NCI-H1436 treated with DMSO at 0.1 percent for 48 hours (cell line): ENCODE measurements around the gene SOCS2.
"Not testable (repeated sequence)": the region's sequence is repeated elsewhere in the genome, so short reads cannot be mapped to it uniquely, and the experiment has no call there.

Experiments
- DNase-seq: peaks from one replicate; lab custom pipeline; 2025; lab: John Stamatoyannopoulos, UW

The SOCS2 gene, protein sequence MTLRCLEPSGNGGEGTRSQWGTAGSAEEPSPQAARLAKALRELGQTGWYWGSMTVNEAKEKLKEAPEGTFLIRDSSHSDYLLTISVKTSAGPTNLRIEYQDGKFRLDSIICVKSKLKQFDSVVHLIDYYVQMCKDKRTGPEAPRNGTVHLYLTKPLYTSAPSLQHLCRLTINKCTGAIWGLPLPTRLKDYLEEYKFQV

DNA sequence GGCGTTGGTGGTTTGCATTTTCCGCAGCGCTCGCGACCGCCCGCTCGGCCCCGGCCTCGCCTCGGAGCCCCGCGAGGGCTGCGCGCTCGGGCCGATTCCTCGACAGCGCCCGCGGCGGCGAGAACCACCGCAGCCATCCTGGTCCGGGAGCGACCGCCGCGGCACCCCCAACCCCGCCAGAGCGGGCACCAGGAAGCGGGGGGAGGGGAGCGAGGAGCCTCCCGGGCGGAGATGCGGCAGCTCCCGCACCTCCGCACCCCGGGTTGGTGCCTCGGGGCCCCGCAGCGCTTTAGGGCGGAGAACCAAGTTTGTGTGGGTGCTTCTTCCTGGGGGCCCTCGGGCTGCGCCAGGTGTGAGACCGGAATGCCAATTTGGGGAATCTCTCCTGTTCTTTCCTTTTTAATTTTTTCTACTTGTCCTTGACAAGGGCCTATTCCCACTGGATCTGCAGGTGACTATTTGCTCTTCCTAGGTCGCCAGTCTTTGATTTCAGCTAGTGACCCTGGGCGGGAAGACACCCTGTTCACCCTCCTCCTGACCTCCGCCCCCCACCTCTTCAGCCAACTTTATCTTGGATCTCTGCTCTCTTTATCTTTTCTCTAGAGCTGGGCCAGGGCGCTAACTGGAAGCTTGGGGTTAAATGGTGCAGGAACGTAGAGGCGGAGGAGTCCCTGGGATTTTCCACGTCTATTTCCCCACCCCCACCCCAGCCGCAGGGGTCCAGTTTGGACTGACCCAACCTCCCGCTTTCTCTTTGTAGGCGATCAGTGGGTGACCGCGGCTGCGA, at the start of gene SOCS2:
Gene SOCS2 (plus strand): TSS at position 751 of the 787 bp plus-strand sequence. CDS start 223 bp downstream, outside the sequence.
- DNase-seq, result no peak

DNA sequence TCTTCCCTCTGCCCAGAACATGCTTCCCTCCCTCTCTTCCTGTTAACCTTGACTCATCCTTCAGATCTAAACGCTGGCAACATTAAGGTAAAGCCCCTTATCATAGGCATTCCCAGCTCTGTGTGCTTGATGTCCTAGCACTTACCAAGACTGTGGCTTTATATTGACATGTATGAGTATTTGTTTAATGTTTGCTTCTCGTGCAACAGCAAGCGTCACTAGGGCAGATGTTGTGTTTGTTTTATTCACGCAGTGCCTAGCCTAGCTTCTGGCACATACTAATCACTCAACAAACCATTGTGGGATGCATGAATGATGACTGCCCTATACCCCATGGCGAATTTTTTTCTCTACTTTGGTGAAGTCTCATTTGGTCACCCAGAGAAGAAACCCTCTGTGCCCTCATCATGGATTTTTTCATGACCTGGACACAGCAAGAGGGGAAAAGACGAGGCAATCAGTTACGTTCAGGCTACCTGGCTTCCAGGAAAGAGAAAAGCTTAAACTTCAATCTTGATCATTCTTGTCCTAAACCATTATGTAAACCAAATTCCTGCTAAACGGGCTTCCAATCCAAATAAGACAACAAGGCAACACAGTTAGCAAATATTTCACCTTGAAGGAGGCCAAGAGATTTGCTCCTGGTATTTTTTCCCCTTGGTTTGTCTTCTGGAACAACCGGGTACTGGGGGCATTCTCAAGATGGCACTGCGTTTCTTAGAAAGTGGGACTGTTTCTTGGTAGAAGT, 47.9 kb upstream of the SOCS2 start:
- no peak for DNase-seq

DNA sequence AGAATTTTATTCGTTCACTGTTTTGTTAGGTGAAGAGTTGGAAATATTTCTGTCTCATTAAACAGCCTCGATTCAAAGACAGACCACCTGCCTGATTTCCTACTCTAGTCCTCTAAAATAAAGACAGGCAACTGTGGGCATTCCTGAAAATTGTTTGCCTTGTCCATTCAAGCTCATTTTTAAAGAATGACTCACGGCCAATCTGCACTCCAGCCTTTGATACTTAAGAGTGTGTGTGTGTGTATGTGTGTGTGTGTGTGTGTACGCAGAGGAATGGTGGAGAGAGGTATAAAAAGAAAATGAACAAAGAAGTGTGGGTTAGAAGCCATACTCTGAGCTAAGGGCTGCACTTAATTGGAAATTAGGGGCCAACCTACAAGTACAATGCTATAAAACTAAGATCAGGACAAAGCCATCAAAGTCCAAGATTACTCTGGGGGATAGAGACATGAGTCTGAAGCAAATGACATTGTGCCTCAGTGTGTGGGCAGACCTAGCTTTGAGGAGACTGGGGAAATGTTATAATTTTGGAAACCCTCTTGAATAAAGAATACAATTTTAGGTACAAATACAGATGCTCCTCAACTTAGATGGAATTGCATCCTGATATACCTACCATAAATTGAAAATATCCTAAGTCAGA, 45.6 kb upstream of the SOCS2 start:
- no peak for DNase-seq

DNA sequence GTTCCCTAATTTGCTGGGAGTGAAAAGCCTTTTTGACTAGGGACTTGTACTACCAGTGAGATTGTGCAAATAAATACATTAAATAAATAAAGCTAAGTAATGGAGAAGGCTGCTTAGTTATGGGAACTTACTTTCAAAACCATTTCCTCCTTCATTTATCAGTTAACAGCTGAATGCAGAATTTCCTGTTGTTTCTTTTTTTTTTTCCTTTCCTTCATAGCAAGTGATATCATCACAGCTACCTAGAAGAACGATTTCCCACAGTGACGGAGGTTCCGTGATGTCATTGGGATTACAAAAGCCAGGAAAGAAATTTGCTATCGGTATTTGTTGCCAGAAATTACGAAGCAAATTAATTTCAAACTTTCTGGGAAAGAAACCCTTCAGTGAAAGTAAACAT, 42.1 kb upstream of the SOCS2 start:
- DNase-seq, result no peak

DNA sequence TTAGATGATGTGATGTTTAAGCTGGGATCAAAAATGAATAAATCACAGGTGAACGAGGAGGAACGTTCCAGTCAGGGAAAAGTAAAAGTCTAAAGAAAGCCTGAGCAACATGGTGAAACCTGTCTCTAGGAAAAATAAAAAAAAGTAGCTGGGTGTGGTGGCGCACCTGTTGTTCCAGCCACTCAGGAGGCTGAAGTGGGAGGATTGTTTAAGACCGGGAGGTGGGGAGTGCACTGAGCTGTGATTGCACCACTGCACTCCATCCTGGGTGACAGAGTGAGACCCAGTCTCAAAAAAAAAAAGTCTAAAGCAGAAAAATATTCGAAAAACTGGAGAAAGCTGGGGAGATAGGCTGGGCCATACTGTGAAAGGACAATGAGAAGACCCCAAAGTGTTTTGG, 39.2 kb upstream of the SOCS2 start:
- no peak for DNase-seq

DNA sequence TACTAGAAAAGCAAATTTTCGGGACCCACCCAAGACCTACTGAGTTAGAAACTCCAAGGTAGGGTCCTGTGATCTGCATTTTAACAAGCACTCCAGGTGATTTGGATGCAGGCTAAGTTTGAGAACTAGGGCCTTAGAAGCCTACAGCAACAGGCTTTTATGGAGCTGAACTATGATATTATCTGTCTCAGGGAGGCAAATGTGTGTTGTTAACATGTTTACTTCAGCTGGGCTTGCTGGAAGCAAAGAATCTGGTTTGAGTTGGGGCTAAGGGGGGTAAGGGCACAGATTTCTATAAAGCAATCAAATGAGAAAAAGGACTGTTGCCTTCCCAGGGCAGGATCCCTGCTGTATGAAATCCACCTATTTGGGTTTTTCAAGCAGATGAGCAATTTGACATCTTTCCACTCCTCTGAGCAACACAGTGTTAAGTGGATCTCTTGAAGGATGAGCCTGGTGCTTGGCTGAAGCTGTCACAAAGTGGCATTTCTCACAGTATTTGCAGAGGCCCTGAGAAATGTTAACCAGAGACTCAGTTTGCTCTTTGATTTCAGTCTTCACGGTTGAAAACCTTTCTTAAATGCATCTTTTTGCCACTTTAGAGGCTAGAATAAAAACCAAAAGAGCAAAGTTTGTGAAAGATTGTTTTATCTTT, 36.2 kb upstream of the SOCS2 start:
- DNase-seq, result no peak

DNA sequence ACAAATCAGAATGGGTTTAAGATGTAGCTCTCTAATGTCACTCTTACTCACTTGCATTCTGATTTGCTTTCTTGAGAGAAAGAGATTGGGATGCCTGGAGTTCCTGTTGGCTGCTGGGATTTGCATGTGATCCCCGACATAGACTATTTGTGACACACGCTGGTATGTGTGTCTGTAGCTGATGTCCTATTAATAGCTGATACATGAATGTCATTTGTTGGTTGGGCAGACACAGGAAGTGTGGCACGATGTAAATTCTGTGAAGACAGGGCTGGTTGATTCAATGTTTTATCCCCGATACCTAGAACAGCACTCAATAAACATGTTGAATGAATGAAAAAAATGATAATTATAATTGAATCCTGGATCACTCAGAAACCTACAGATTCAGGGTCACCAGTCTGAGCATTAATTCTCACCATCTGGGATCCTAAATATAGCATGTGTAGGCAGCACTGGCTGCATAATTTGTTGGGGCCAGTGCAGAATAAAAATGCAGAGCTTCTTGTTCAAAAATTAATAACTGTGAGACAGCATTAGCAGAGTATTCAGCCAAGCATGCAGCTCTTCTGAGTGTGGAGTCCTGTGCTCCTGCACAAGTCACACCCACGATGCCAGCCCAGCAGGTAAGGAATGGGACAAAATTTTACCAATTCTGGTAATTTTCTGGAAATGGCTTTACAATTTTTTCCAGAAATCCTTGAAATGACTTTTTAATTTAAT, 35.5 kb upstream of the SOCS2 start:
- no peak for DNase-seq

DNA sequence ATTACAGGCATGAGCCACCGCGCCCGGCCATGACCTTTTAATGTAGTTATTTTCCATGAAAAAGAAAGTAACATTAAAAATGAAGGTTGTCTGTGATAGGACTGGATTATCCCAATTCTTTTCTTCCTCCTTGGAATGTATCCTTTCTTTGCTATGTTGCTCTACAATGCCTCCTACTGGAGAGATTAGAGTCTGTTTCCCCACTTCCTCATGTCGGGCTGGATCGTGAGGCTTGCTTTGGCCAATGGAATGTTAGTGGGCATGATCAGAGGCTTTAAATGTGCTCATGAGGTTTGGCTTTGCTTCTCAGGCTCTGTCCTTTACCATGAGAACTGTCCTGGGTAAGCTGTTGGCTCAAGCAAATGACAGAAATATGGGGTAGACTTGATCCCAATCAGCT, 34.7 kb upstream of the SOCS2 start:
- DNase-seq, result no peak

DNA sequence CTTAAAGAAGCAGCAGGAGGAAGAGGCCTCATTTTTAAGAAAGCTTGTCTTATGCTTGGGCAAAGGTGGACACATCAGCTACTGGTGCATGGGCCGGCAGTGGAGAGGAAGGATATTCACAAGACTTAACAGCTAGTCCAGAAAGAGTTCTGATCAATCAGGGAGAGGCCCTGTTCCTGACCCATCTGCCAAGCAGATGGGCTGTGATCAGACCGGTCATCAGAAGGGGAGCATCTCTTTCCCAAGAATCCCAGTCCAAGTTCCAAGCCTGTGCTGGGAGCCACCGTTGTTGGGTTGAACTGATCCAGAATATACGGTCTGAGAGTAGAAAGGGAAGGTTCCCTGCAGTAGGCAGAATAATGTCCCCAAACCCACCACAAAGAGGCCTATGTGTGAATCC, 32.7 kb upstream of the SOCS2 start:
- no peak for DNase-seq

DNA sequence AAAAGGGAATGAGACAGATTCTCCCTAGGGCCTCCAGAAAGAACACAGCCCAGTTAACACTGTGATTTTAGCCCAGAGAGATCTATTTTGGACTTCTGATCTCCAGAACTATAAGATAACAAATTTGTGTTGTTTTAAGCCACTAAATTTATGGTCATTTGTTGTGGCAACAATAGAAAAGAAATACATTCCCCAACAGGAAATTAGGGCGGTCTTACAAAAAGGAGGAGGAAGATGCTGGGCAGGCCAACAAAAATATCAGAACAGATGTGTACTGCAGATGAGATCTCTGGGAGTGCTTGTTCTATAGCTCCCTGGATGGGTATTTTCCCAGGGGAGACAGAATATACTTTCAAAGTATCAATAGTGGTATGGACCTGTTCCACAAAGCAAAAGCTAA, 32.0 kb upstream of the SOCS2 start:
- DNase-seq, result no peak

DNA sequence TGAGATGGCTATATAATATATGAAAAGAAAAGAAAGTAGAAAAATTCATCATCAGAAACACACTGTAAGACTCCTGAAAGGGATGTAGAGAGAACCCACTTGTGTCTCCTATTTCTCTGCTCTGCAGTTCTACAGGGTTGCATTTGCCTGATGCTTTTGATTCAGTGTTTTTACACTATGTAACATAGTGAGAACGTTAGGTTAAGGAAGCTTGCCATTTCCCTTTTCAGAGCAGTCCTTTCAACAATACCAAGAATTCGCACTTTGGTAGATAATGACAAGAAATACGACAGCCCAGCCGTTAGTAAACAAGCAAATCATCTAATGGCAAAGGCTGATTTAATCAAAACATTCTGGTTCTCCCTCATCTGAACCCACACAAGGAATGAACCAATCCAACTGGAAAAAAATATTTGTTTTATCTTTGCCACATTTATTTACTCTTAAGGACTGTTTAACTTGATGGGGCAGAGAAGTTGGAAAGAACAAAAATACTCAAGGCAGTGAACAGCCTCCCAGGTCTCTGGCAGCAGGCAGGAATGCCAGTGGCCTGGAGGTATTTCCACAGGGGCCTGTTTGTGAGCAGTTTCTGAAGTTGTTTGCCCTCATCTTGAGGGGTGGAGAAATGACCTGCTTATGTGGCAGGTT, 30.8 kb upstream of the SOCS2 start:
- no peak for DNase-seq

DNA sequence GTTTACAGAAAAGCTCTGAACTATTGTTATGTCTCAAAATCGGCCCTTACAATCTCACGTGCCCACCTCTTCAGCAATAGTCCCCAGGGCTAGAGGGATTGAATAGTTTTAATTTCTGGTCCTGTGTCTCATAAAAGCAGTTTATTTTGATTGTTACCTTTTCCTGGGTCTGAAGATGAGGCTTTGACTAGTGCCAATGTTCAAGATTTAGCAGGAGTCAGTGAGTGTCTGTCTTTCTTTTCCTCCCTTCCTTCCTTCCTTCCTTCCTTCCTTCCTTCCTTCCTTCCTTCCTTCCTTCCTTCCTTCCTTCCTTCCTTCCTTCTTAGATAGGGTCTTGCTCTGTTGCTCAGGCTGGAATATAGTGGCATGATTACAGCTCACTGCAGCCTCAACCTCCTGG, 24.7 kb upstream of the SOCS2 start:
- DNase-seq, result no peak

DNA sequence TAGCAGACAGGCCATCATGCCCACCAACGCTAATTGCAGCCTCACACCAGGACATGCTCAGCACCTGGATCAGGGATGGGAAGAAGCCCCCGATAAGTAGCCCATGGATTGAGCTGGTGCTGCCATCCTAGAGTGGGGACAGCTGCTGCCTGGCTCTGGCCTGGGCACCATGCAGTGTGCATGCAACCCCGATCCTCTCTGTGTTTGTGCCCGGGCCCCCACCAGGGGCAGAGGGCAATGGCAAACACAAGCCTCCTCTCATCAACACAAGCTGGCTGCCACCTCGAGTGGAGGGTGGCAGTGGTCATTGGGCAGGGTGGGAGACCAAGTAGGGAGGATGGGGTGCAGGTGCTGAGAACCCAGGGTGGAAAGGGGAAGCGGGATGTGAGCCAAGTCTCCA, 23.3 kb upstream of the SOCS2 start:
- DNase-seq, result no peak

DNA sequence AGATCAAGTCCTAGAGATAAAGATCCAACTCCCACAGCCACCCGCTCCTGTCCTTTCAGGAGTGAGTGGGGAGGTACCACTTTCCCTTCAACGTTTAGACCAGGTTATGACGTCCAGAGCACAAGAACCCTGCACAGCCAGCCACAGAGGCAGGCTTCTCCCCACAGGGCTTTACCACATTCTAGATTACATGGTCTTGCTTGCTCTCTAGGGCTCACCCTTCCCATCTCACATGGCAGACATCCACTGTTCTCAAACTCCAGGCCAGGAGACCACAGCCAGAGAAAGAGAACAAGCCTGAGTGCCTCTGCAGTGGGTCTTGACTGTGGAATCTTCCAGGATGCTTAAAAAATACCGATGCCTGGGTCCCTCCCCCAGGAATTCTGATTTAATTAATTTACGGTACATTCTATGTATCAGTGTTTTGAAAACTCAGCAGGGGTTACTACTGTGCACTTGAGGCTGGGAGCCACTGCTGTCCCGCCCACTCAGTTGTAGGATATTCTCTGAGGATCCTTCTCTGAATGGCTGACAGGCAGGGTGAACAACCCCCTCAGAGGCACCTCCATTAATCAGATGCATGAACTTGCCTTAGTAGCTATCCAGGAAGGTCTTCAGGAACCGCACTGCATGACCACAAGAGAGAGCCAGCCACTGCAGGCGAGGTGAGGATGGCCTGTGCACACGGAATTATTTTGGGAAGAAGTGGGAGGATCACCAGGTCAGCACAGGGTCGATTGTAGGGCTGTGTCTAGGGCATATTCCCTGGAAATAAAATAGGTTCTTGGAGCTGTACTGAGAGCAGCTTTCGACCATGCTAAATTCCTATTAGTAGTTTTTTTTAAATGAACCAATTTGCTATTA, 21.5 kb upstream of the SOCS2 start:
- DNase-seq, result no peak

DNA sequence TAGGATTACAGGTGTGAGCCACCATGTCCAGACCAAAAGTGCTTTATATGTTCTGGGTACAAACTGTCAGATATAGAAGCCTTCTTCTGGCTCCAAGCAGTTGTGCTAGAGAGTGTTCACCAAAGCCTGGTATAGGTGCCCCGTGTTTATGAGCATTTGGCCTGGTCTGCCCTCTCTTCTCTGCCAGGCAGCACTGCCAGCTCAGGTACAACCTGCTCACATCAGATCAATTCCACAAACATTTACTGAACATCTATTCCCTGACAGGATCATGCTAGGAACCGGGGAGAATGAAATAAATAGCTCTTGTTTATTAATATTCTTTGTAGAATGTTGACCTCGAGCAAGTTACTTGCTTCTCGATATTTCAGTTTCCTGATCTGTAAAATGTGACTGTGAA, 20.0 kb upstream of the SOCS2 start:
- DNase-seq, result no peak

DNA sequence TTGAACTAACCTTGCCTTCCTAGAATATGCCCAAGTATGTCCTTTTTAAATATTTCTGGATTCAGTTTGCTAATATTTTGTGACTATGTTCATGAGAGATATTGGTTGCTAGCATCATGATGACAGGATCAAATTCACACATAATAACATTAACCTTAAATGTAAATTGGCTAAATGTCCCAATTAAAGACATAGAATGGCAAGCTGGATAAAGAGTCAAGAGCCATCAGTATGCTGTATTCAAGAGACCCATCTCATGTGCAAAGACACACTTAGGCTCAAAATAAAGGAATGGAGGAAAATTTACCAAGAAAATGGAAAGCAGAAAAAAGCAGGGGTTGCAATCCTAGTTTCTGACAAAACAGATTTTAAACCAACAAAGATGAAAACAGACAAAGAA, 14.6 kb upstream of the SOCS2 start:
- DNase-seq, result not testable (repeated sequence)

DNA sequence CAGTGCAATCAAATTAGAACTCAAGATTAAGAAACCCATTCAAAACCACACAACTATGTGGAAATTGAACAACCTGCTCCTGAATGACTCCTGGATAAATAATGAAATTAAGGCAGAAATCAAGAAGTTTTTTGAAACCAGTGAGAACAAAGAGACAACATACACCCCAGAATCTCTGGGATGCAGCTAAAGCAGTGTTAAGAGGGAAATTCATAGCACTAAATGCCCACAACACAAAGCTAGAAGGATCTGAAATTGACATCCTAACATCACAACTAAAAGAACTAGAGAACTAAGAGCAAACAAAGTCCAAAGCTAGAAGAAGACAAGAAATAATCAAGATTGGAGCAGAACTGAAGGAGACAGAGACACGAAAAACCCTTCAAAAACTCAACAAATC, 13.8 kb upstream of the SOCS2 start:
- DNase-seq, result not testable (repeated sequence)

DNA sequence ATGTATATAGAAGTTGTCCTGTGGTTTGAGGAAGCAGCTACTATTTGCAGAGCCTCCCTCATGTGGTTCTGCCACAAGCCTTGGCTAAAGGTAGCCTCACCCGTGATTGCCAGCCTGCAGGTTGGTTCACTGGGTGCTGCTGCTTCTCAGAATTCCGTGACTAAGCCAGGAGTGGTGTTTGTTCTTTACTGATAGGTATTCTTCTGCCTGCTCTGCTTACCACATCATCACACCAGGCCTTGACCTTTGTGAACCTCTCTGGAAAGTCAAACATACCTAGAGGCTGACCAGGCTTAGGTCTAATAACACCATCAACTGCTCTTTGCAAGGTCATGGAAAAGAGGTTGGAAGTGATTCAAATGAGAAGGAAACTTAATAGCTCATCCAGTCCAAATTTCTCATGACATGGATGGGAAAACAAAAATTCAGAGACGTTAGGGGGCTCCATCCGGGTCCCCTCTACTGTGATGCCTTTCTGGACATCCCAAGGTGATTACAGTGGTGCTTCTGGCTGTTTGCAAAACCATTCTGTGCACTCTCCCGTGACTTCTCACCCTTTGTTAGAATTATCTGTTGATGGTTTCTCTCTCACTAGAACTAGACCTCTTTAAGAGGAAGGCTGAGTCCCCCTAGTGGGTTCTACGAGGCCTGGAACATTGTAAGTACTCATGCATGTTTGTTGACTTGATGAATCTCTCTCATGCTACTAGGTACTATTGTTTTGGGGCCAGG, 8.5 kb upstream of the SOCS2 start:
- no peak for DNase-seq

DNA sequence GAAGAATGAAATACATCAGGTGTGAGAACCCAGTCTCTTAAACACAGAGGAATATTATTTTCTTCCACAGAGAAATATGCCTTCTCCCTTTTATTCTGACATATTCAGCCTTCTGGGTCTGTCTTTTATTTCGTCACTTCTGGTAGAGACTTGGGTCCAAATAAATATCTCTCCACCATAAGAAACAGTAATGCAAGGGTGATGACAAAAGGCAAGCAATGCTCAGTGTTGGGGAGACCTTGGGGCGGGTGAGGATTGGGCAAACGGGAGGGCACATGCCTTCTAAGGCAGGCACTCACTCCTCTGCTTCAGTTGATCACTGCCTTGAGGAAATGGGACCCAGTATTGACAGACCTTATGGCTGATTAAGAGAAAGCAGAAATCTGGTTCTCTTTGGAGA, 6.7 kb upstream of the SOCS2 start:
- DNase-seq, result no peak
